Breast epithelium (tissue), 3 donors: Measurements from ENCODE around the gene PNMA8A.

Source experiments
- CTCF ChIP-seq, 3 donors: fragments of 450-650 bp; IDR thresholded peaks; one replicate each; pipeline ENCODE4 v1.5.1; 2016 to 2017; ENCODE audit warnings: antibody characterized with exemption in 3 of 3, mild to moderate bottlenecking in 3 of 3, moderate library complexity in 3 of 3
- POLR2A ChIP-seq: fragments of 450-650 bp; IDR thresholded peaks from one replicate; pipeline ENCODE4 v1.6.1; 2016; ENCODE audit warnings: antibody characterized with exemption, mild to moderate bottlenecking, moderate library complexity
- POLR2AphosphoS5 ChIP-seq, 3 donors: sonication (generic); formaldehyde crosslinking; IDR thresholded peaks; one replicate each; pipeline ENCODE4 v1.6.1; 2017; ENCODE audit warnings: antibody characterized with exemption in 3 of 3

GRCh38 chr19:46502891-46503290 is 31.5 kb upstream of the PNMA8A start:
- TF ChIP-seq POLR2AphosphoS5 (IDR thresholded peaks at IDR 0.05) (no peak), CTCF (IDR thresholded peaks at IDR 0.05) (no peak), POLR2A (no peak)
